ENCODE measurements around the gene LY9. TPM values are rescaled to one million over a fixed set of nuclear protein-coding genes. Genes with fewer than 3 reads are reported as not detected.

LY9 gene
- total and polyA plus RNA-seq, 2 of the 13 experiments (the other 11 are each of a cell fraction or from before 2014, with no cell fraction given) = not detected

GRCh38 chr1:160868141-160868540, 72.2 kb downstream of the LY9 start:
- in situ Hi-C loops (cut with HindIII; ENCODE audit: extremely low pct_ligation_motif_present, low pct_unique_long_range_greater_than_20kb) = no loop called here
- no peak for TF ChIP-seq MBNL3 (CRISPR knock-in tag; conservative IDR thresholded peaks at IDR 0.05)
- TF ChIP-seq NR1H2 (CRISPR knock-in tag; IDR thresholded peaks at IDR 0.05; ENCODE audit: borderline replicate concordance, low read depth) = no peak
- TF ChIP-seq ZNF33A (CRISPR knock-in tag; IDR thresholded peaks at IDR 0.05; ENCODE audit: borderline replicate concordance) = no peak
- TF ChIP-seq FOXP4 (CRISPR knock-in tag; IDR thresholded peaks at IDR 0.05) = no peak
- no peak for TF ChIP-seq HOXD1 (CRISPR knock-in tag; IDR thresholded peaks at IDR 0.05)
- H3K4me1 ChIP-seq (ENCODE audit: insufficient read depth, low read length) = peaks cover 28% of the 10 kb centered on the region
- no peaks in the 10 kb centered on the region for H3K79me2 ChIP-seq (ENCODE audit: insufficient read depth, low read length)
- 55% methylated on average over 3 of the region's 3 CpGs for WGBS (ENCODE audit: low lambda C conversion rate)
- H3K27ac ChIP-seq (ENCODE audit: extremely low read length, insufficient read depth, low read length) = no peak overlapping the region
- DNase-seq (ENCODE audit: low spot score) = no peak
- ATAC-seq = no peak
- no peaks in the 10 kb centered on the region for H3K36me3 ChIP-seq (replicated peaks in 1 of 2; ENCODE audit: control insufficient read depth in 1 of 2, insufficient read depth in 2 of 2, low read length in 2 of 2)
- no peaks in the 10 kb centered on the region for H3K27me3 ChIP-seq (ENCODE audit: control insufficient read depth in 1 of 2, insufficient read depth in 2 of 2, low read length in 2 of 2)
- BruUV-seq (replicated peaks) = no TSS peak
- no peak for FAIRE-seq
- H3K4me2 ChIP-seq (ENCODE audit: low read depth, low read length) = no peak overlapping the region
- CTCF ChIA-PET (ENCODE audit: low intra/inter-chr PET ratio, low total read pairs) = no interaction called here
- no peak overlapping the region for H2AFZ ChIP-seq (ENCODE audit: low read length)
- intact Hi-C loops (cut with micrococcal nuclease; ENCODE audit: unreplicated experiment) = no loop called here
- POLR2A ChIA-PET = no interaction called here
- H3K9me3 ChIP-seq (ENCODE audit: low read length) = no peaks in the 10 kb centered on the region
- H3K9ac ChIP-seq (ENCODE audit: insufficient read depth, low read depth, low read length) = no peak overlapping the region
- no peak overlapping the region for H3K4me3 ChIP-seq (replicated peaks in 1 of 3; ENCODE audit: insufficient read depth in 1 of 3, low read depth in 2 of 3, low read length in 3 of 3)
- H4K20me1 ChIP-seq (ENCODE audit: insufficient read depth, low read length) = no peaks in the 10 kb centered on the region

GRCh38 chr1:160874935-160875334, 79.0 kb downstream of the LY9 start:
- no peak overlapping the region for H3K27ac ChIP-seq (ENCODE audit: extremely low read length, insufficient read depth, low read length)
- intact Hi-C loops (cut with micrococcal nuclease; ENCODE audit: unreplicated experiment) (no loop called here), in situ Hi-C loops (cut with HindIII; ENCODE audit: extremely low pct_ligation_motif_present, low pct_unique_long_range_greater_than_20kb) (no loop called here)
- no peak overlapping the region for H2AFZ ChIP-seq (ENCODE audit: low read length)
- no peaks in the 10 kb centered on the region for H3K36me3 ChIP-seq (replicated peaks in 1 of 2; ENCODE audit: control insufficient read depth in 1 of 2, insufficient read depth in 2 of 2, low read length in 2 of 2)
- 24% methylated on average over 3 of the region's 3 CpGs for WGBS (ENCODE audit: low lambda C conversion rate)
- no peaks in the 10 kb centered on the region; a peak in 1 of 5 replicates for H3K27me3 ChIP-seq (ENCODE audit: control insufficient read depth in 1 of 2, insufficient read depth in 2 of 2, low read length in 2 of 2)
- DNase-seq (ENCODE audit: low spot score) (no peak), ATAC-seq (no peak), FAIRE-seq (no peak)
- ChIA-PET CTCF (ENCODE audit: low intra/inter-chr PET ratio, low total read pairs) (no interaction called here), POLR2A (no interaction called here)
- H4K20me1 ChIP-seq (ENCODE audit: insufficient read depth, low read length) = no peaks in the 10 kb centered on the region
- no peak overlapping the region for H3K4me3 ChIP-seq (replicated peaks in 1 of 3; ENCODE audit: insufficient read depth in 1 of 3, low read depth in 2 of 3, low read length in 3 of 3)
- no peak overlapping the region for H3K9ac ChIP-seq (ENCODE audit: insufficient read depth, low read depth, low read length)
- no peak overlapping the region for H3K4me2 ChIP-seq (ENCODE audit: low read depth, low read length)
- no peaks in the 10 kb centered on the region for H3K4me1 ChIP-seq (ENCODE audit: insufficient read depth, low read length)
- BruUV-seq (replicated peaks) = no TSS peak
- no peaks in the 10 kb centered on the region for H3K79me2 ChIP-seq (ENCODE audit: insufficient read depth, low read length)
- TF ChIP-seq CREB3 (CRISPR knock-in tag; IDR thresholded peaks at IDR 0.05) = no peak
- TF ChIP-seq TRIM24 (CRISPR knock-in tag; IDR thresholded peaks at IDR 0.05) = no peak
- TF ChIP-seq ZNF251 (CRISPR knock-in tag; IDR thresholded peaks at IDR 0.05) = no peak
- TF ChIP-seq DBP (CRISPR knock-in tag; IDR thresholded peaks at IDR 0.05; ENCODE audit: not compliant biosample characterization) = no peak
- TF ChIP-seq ZBTB1 (CRISPR knock-in tag; IDR thresholded peaks at IDR 0.05; ENCODE audit: borderline replicate concordance) = no peak
- TF ChIP-seq HOXA5 (CRISPR knock-in tag; IDR thresholded peaks at IDR 0.05) = no peak
- no peaks in the 10 kb centered on the region for H3K9me3 ChIP-seq (ENCODE audit: low read length)

Measured in HepG2 (cell line).